RWPE1 (cell line): ENCODE measurements around the gene TRIM71.
A peak's percentile ranks its signal among the peaks of the same experiment; 100 is the strongest.
"Not testable (repeated sequence)": the region's sequence is repeated elsewhere in the genome, so short reads cannot be mapped to it uniquely, and the experiment has no call there.

Experiments used
- CTCF ChIA-PET: fragments of 350-600 bp; sonication (Branson Sonifier 250); formaldehyde crosslinking; extraction: SDS; loops from one replicate; lab custom pipeline; 2021; lab: Yijun Ruan, JAX
- POLR2A ChIA-PET: fragments of 400-600 bp; formaldehyde crosslinking; extraction: SDS; loops from one replicate; lab custom pipeline; 2020; ENCODE audit warnings: antibody characterized with exemption; ENCODE audit not compliant: low non-redundant PET; lab: Yijun Ruan, JAX
- DNase-seq: peaks from one replicate; pipeline ENCODE4 v3.0.0; 2012; ENCODE audit warnings: low spot score
- H3K27ac ChIP-seq: fragments of 450-650 bp; 2 replicates; pipeline ENCODE4 v1.5.1; 2017
- TF ChIP-seq, protein P1 (sequence below): fragments of 450-650 bp; conservative IDR thresholded peaks from 2 replicates; pipeline ENCODE4 v1.5.1; 2017; ENCODE audit warnings: low read depth, mild to moderate bottlenecking

TRIM71 gene

DNA sequence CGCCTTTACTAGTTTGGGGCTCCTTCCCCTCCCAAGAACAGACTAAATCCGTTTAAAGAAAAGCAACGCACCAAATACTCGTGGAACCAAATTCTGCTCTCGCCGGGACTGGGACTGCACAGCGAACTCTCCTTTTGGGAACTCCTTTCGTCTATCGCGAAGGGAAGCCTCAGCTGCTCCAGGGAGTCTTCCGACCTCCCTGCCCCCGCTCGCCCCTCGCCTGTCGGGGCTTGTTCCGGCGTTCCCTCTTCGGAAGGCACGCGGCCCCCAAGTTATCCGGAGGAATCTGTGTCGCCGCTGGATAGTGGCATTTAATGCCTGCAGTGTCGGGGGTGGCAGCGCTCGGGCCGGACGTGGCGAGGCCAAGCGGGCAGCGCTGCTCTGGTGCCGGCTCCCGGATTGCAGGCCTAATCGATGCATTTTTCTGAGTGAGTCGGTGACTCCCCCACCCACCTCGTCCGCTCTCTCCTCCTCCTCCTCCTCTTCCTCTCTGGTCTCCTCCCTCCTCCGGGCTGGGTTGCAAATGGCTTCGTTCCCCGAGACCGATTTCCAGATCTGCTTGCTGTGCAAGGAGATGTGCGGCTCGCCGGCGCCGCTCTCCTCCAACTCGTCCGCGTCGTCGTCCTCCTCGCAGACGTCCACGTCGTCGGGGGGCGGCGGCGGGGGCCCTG, at the start of gene TRIM71:
TRIM71 (plus strand) TSS at position 440 of the 671 bp plus-strand sequence; CDS start at position 524, 84 bp downstream.
- TF ChIP-seq, protein P1, sequence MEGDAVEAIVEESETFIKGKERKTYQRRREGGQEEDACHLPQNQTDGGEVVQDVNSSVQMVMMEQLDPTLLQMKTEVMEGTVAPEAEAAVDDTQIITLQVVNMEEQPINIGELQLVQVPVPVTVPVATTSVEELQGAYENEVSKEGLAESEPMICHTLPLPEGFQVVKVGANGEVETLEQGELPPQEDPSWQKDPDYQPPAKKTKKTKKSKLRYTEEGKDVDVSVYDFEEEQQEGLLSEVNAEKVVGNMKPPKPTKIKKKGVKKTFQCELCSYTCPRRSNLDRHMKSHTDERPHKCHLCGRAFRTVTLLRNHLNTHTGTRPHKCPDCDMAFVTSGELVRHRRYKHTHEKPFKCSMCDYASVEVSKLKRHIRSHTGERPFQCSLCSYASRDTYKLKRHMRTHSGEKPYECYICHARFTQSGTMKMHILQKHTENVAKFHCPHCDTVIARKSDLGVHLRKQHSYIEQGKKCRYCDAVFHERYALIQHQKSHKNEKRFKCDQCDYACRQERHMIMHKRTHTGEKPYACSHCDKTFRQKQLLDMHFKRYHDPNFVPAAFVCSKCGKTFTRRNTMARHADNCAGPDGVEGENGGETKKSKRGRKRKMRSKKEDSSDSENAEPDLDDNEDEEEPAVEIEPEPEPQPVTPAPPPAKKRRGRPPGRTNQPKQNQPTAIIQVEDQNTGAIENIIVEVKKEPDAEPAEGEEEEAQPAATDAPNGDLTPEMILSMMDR: no peak
- H3K27ac ChIP-seq: no peak within 1 kb of the TSS
- no peak for DNase-seq
- ChIA-PET POLR2A (no interaction called here), CTCF (no interaction called here)

DNA sequence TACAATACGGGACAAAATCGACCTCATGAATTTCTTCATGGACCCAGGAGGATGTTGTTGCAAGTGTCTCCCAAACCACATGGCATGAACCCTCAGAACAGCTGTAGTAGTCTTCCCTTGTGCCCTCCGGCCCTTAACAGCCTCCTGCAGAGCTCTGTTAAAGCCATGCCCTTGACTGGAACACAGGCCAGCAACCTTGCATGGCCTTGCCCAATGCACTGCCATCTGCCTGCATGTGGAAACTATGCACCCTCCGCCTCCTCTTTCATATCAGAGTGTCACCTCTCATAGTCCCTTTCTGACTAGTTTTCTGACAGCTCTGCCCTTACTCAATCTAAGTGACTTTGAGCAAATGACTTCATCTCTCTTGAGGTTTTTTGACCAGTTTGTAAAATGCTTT, 39.4 kb upstream of the TRIM71 start:
- TF ChIP-seq, protein P1: no peak
- CTCF ChIA-PET: interaction anchor here (0.6 kb wide), 1 partner anchor 132 kb away, joined by 3 read pairs; no protein-coding TSS in a partner anchor
- no peak for DNase-seq
- POLR2A ChIA-PET: no interaction called here
- no peak overlapping the region for H3K27ac ChIP-seq

DNA sequence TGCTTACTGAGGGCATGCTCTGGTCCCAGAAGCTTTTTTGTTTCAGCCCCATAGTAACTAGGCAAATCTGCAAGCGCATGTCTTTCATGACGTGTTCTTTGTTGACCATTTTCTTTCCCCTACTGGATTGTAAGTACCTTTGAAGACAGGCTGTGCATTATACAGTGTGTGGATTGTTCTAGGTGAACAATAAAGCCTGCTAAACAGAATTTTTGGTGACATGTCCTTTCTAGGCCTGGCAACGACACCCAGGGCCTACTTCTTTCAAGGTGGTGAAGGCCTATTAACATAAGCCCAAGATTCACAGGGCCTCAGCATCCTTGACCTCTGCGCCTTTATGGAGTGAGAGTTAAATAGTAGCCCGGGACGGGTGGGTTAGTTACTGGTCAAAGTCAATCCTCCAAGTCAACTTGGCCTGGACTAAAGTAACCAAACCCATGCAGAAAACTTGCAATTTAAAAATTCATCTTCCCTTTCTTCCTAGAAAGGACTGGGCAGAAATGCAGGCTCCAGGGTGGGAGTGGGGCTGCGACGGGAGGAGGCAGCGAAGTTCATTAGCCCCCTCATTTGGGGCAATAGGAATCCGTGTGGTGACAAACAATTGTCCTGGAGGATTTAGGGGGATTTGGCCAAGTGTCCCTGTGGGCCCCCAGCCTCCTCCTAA, 37.6 kb upstream of the TRIM71 start:
- POLR2A ChIA-PET: no interaction called here
- CTCF ChIA-PET: interaction anchor here (0.6 to 0.7 kb wide), 2 partner anchors 8 to 34 kb away, joined by 4 read pairs; no protein-coding TSS in a partner anchor
- DNase-seq: no peak
- TF ChIP-seq, protein P1: no peak
- no peak overlapping the region for H3K27ac ChIP-seq

DNA sequence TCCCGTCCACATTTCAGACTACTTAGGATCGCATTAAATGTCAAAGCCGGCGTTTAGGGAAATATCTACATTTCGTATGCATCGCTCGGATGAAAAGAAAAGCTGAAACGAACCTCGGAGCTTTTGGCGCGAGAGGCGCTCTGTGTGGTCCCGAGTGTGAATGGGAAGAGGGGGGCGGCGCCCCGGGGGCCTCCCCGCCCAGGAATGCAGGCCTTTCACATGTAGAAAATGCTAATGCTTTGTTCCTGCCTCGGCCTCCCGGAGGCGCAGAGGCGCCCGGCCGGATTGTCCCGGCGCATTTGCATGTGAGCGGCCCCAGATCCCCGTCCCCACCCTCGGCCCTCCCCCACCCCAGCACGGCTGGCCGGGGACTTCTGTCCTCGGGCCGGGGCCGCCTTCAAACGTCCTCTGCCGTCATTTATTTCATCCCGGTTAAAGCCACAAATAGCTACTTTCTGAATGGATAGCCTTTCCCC, 37.0 kb upstream of the TRIM71 start:
- DNase-seq: peak; percentile 16
- ChIA-PET POLR2A (no interaction called here), CTCF (interaction anchor here (0.6 to 0.7 kb wide), 2 partner anchors 9 to 33 kb away, joined by 4 read pairs; no protein-coding TSS in a partner anchor)
- H3K27ac ChIP-seq: peak overlapping the region; percentile 54
- TF ChIP-seq, protein P1: no peak

DNA sequence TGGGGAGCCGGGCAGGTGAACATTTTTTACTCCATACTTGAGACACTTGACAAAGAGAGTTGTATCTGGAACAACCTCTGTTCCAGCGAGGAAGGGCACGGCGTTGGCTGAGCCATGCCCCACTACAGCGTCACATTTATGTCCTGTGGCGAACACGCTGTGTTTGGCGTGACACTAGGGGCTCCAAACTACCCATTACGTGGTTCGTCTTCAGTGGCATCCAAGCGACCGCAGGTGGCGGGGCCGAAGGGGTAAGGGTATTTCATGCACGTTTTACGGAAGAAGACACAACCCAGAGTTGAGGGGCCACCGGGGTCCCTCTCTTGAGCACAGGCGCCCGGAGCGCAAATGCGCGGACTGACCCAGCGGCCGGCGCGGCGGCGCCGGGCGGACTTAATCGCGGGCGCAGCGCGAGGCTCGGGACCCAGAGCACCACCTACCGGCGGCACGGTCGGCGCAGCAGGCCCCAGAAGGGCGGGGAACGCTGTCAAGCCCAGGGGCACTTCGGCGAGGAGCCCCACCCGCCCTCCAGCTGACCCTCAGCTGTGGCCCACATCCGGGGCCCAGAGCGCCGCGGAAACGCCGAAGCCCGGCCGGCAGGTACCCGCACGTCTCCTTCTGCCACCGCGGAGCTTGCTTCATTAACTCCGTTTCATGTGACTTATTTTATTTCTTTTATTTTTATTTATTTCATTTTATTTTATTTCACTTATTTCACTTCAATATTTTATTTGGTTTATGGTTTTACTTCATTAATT, 36.4 kb upstream of the TRIM71 start:
- peak overlapping the region; percentile 54 for H3K27ac ChIP-seq
- TF ChIP-seq, protein P1: peak; percentile 92
- ChIA-PET CTCF (interaction anchor here (0.6 to 0.8 kb wide), 6 partner anchors 9 to 141 kb away, joined by 3 to 5 read pairs (median 4); no protein-coding TSS in a partner anchor), POLR2A (no interaction called here)
- DNase-seq: peak; percentile 60

DNA sequence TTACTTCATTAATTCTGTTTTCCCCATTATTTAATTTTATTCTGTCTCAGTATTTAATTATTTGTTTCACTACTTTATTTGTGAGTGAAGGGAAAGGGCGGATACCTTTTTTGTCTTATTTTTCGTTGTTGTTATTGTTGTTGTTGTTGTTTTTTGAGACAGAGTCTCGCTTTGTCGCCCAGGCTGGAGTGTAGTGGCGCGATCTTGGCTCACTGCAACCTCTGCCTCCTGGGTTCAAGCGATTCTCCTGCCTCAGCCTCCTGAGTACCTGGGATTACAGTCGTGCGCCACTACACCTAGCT, 35.9 kb upstream of the TRIM71 start:
- peak overlapping the region; percentile 54 for H3K27ac ChIP-seq
- DNase-seq, POLR2A ChIA-PET: not testable (repeated sequence)
- CTCF ChIA-PET: interaction anchor here (0.6 to 0.8 kb wide), 4 partner anchors 10 to 141 kb away, joined by 3 to 5 read pairs (median 4); no protein-coding TSS in a partner anchor
